AG04450 (cell line): ENCODE data around the gene ING5. TPM values are rescaled to one million over a fixed set of nuclear protein-coding genes. Genes with fewer than 3 reads are reported as not detected.
A peak's percentile ranks its signal among the peaks of the same experiment; 100 is the strongest.
"Not testable (repeated sequence)": the region's sequence is repeated elsewhere in the genome, so short reads cannot be mapped to it uniquely, and the experiment has no call there.

Experiments
- CTCF ChIA-PET: fragments of 300-600, 350-600 bp; formaldehyde crosslinking; extraction: SDS; loops from one replicate; lab custom pipeline; 2022; ENCODE audit warnings: antibody characterized with exemption, inconsistent platforms; lab: Charles Lee
- POLR2A ChIA-PET: fragments of 350-600 bp; formaldehyde crosslinking; extraction: SDS; loops from one replicate; lab custom pipeline; 2021; ENCODE audit warnings: antibody characterized with exemption, inconsistent platforms; lab: Yijun Ruan, JAX
- DNase-seq: peaks from one replicate; pipeline ENCODE4 v3.0.0-alpha.2; 2011; ENCODE audit warnings: low read depth, low spot score
- H3K27ac ChIP-seq: one replicate; pipeline ENCODE4 v1.5.1; 2012; ENCODE audit warnings: low read depth, low read length, control low read depth
- H3K27me3 ChIP-seq: one replicate; pipeline ENCODE4 v1.6.0; 2012; ENCODE audit warnings: low read length; ENCODE audit not compliant: control insufficient read depth, insufficient read depth
- H3K4me3 ChIP-seq: 2 replicates; pipeline ENCODE4 v1.5.1; 2011; ENCODE audit warnings: mild to moderate bottlenecking, low read depth, low read length, control low read depth
- H3K9me3 ChIP-seq: 2 replicates; pipeline ENCODE4 v1.5.1; 2012; ENCODE audit warnings: low read length; ENCODE audit not compliant: control insufficient read depth, insufficient read depth
- CTCF ChIP-seq: IDR thresholded peaks from 2 replicates; pipeline ENCODE4 v1.5.1; 2011; ENCODE audit warnings: low read depth, low read length, control low read depth, inconsistent platforms
- polyA plus RNA-seq: library from polyadenylated mRNA; depleted of rRNA; stranded (reverse); fragments of >200 nt; gene quantifications from 2 replicates; pipeline ENCODE4 v1.2.3, GENCODE V29; 2011

The ING5 gene
- polyA plus RNA-seq, 1 experiment, result 23.9 TPM

- H3K27ac ChIP-seq, result peak overlapping the region; percentile 21
- ChIA-PET CTCF (interaction anchor here (0.8 kb wide), 1 partner anchor 11 kb away, joined by 4 read pairs; no protein-coding TSS in a partner anchor), POLR2A (no interaction called here)
- H3K27me3 ChIP-seq, result no peaks in the 10 kb centered on the region
- peaks cover under 1% of the 10 kb centered on the region; the same call in 1 of the 2 replicates for H3K9me3 ChIP-seq
- no peak for TF ChIP-seq CTCF
- no peak overlapping the region for H3K4me3 ChIP-seq
- DNase-seq, result no peak
Observed at GRCh38 chr2:241739177-241739576, 37.3 kb downstream of the ING5 start.

- H3K4me3 ChIP-seq, result no peak overlapping the region
- CTCF ChIA-PET, result no interaction called here
- H3K9me3 ChIP-seq, result peaks cover 3% of the 10 kb centered on the region; the same call in 1 of the 2 replicates
- DNase-seq, result peak; percentile 41
- POLR2A ChIA-PET, result no interaction called here
- TF ChIP-seq CTCF, result no peak
- H3K27ac ChIP-seq, result no peak overlapping the region
- H3K27me3 ChIP-seq, result no peaks in the 10 kb centered on the region
Observed at GRCh38 chr2:241739651-241740050, 37.8 kb downstream of the ING5 start.

- CTCF ChIA-PET, result no interaction called here
Observed at GRCh38 chr2:241741016-241741415, 39.2 kb downstream of the ING5 start.

GRCh38 chr2:241742320-241742939 lies 40.6 kb downstream of the ING5 start:
- no peak for TF ChIP-seq CTCF
- Histone ChIP-seq H3K27me3 (no peaks in the 10 kb centered on the region), H3K9me3 (peaks cover 12% of the 10 kb centered on the region), H3K27ac (no peak overlapping the region), H3K4me3 (no peak overlapping the region)
- ChIA-PET CTCF (no interaction called here), POLR2A (no interaction called here)
- no peak for DNase-seq

More at GRCh38 chr2:241741016-241741415, 39.2 kb downstream of the ING5 start:
- POLR2A ChIA-PET, result no interaction called here
- H3K9me3 ChIP-seq, result peaks cover 12% of the 10 kb centered on the region; the same call in 1 of the 2 replicates
- no peak for DNase-seq
- no peak for TF ChIP-seq CTCF
- no peaks in the 10 kb centered on the region for H3K27me3 ChIP-seq
- H3K27ac ChIP-seq, result no peak overlapping the region
- H3K4me3 ChIP-seq, result no peak overlapping the region

- H3K4me3 ChIP-seq, CTCF ChIA-PET, POLR2A ChIA-PET: not testable (repeated sequence)
Observed at GRCh38 chr2:241743008-241743407, 41.2 kb downstream of the ING5 start.

More at GRCh38 chr2:241743008-241743407, 41.2 kb downstream of the ING5 start:
- H3K27ac ChIP-seq, DNase-seq, H3K27me3 ChIP-seq: not testable (repeated sequence)
- peaks cover 12% of the 10 kb centered on the region for H3K9me3 ChIP-seq
